Measurements from ENCODE around the gene ERCC2. TPM values are rescaled to one million over a fixed set of nuclear protein-coding genes. Genes with fewer than 3 reads are reported as not detected.

Gene ERCC2
- total RNA-seq, 2 experiments from 2014 or later, result 26.1 to 26.8 TPM

DNA sequence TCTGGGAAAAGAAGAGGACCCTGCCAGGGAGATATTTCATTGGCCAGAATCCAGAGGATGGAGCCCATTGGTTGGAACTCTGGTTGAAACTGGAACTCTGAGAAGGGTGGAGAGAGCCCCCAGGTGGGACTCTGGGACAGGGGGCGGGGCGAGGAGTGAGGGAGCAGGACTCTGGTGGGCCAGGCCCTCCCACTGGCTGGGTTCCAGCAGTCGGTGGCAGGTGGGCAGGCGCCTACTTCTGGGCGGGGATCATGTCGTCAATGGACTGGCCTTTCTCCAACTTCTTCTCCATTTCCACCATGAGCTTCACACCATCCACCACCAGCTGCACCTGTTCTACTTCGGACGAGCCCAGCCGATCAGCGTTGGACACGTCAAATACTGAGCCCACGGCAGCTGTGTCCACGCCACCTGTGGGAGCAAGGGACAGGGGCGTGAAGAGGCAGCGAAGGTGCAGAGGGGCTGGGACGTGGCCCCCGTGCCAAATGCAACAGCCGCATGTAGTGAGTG lies 63.8 kb downstream of the ERCC2 start:
- H3K9me3 Mint-ChIP-seq (ENCODE audit: low read depth), result no peaks in the 10 kb centered on the region
- H3K36me3 Mint-ChIP-seq, result no peaks in the 10 kb centered on the region
- no peak overlapping the region for H3K4me3 Mint-ChIP-seq
- no peaks in the 10 kb centered on the region for H3K4me1 Mint-ChIP-seq
- no peak overlapping the region for H3K27ac Mint-ChIP-seq
- no peaks in the 10 kb centered on the region for H3K27me3 Mint-ChIP-seq
- ATAC-seq (no peak), DNase-seq (no peak)
- CTCF ChIA-PET, result interaction anchor here (0.6 kb wide), 1 partner anchor 50 kb away, joined by 3 read pairs; no protein-coding TSS in a partner anchor

DNA sequence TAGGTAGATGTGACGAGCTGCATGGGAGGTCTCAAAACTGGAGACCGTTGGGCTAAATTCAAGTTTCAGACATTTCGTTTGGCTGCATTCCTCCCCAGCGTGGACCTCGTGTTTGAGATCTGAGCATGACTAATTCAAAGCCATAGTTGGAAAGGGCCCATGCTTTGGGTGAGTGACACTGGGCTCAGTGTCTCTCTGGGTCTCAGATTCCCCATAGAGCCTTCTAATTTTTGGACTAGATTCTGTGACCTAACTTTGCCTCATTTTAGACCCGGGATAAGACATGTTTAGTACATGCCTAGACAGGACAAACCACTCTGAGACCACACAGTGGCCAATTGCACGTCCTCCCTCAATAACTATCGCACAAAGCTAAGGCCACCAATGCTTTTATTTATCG lies 64.3 kb downstream of the ERCC2 start:
- Mint-ChIP-seq H3K9me3 (ENCODE audit: low read depth) (no peaks in the 10 kb centered on the region), H3K27ac (no peak overlapping the region), H3K4me3 (no peak overlapping the region), H3K27me3 (no peaks in the 10 kb centered on the region), H3K36me3 (no peaks in the 10 kb centered on the region), H3K4me1 (no peaks in the 10 kb centered on the region)
- DNase-seq (no peak), ATAC-seq (no peak)
- CTCF ChIA-PET, result no interaction called here

DNA sequence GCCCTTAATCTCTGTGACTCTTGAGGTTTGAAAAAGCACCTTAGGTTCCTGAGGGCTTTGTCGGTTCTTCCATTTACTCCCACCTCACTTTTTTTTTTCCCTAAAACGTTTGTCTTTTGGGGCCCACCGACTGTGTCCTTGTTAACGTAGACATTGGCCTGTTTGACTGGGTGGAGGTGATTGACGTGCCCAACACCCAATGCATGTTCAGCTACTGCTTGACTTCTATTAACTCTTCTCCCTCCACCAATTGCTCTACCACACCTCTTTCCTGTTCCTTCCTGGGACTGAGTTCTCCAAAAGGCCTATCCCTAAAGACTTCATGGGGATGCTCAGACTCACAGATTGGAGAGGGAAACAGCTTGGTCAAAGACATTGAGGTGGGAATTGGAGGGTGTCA lies 65.0 kb downstream of the ERCC2 start:
- no peak overlapping the region for H3K27ac Mint-ChIP-seq
- no peaks in the 10 kb centered on the region for H3K36me3 Mint-ChIP-seq
- no peaks in the 10 kb centered on the region for H3K9me3 Mint-ChIP-seq (ENCODE audit: low read depth)
- CTCF ChIA-PET, result no interaction called here
- no peaks in the 10 kb centered on the region for H3K4me1 Mint-ChIP-seq
- no peak for DNase-seq
- ATAC-seq, result no peak
- H3K27me3 Mint-ChIP-seq, result no peaks in the 10 kb centered on the region
- H3K4me3 Mint-ChIP-seq, result no peak overlapping the region

- CTCF ChIA-PET, result no interaction called here
- Mint-ChIP-seq H3K27ac (no peak overlapping the region), H3K4me3 (no peak overlapping the region), H3K9me3 (ENCODE audit: low read depth) (no peaks in the 10 kb centered on the region), H3K27me3 (no peaks in the 10 kb centered on the region), H3K4me1 (no peaks in the 10 kb centered on the region), H3K36me3 (no peaks in the 10 kb centered on the region)
- no peak for DNase-seq
- no peak for ATAC-seq
These were observed 65.4 kb downstream of the ERCC2 start for GRCh38 chr19:45305007-45305406.

DNA sequence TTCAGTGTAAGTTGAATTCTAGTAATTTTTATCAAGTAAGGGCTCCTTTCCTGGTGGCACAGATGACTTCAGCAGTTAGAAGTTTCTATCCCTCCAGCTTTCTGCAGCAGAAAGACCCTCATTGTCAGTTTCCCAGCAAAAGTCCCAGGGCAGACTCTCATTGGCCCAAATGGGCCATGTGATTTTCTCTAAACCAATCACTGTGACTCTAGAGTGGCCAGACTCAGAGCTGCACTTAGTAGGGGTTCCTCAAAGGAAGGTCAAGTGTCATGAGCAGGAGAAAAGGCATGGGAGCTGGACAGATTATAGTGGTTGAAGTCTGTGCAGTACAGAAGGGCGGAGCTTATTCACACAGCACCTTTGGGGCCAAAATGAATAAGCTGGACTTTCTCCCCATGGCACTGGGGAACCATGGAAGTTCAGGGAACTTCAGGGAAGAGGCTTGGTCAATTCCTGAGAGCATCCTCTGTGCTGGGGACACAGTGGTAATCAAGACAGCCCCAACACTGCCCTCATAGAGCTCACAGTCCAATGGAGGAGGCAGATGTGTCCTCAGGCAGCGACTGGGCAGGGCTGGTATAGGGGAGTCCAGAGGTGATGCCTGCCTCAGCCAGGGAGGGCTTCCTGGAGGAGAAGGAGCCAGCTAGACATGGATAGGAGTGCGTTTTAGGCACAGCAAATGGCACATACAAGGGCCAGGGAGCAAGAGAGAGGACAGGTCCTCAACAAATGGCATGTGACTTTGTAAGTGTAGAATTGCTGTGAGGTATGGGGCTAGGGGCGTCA lies 66.0 kb downstream of the ERCC2 start:
- no peak overlapping the region for H3K27ac Mint-ChIP-seq
- DNase-seq (no peak), ATAC-seq (no peak)
- CTCF ChIA-PET, result no interaction called here
- H3K36me3 Mint-ChIP-seq, result peaks cover 1% of the 10 kb centered on the region
- no peak overlapping the region for H3K4me3 Mint-ChIP-seq
- no peaks in the 10 kb centered on the region for H3K27me3 Mint-ChIP-seq
- H3K4me1 Mint-ChIP-seq, result no peaks in the 10 kb centered on the region
- H3K9me3 Mint-ChIP-seq (ENCODE audit: low read depth), result no peaks in the 10 kb centered on the region

GRCh38 chr19:45303269-45304060 lies 66.9 kb downstream of the ERCC2 start:
- CTCF ChIA-PET, result no interaction called here
- no peaks in the 10 kb centered on the region for H3K27me3 Mint-ChIP-seq
- no peak for ATAC-seq
- no peaks in the 10 kb centered on the region for H3K4me1 Mint-ChIP-seq
- DNase-seq, result no peak
- H3K27ac Mint-ChIP-seq, result no peak overlapping the region
- H3K36me3 Mint-ChIP-seq, result peaks cover 1% of the 10 kb centered on the region
- no peak overlapping the region for H3K4me3 Mint-ChIP-seq
- H3K9me3 Mint-ChIP-seq (ENCODE audit: low read depth), result no peaks in the 10 kb centered on the region

GRCh38 chr19:45302416-45302815 lies 68.0 kb downstream of the ERCC2 start:
- H3K27ac Mint-ChIP-seq, result no peak overlapping the region
- DNase-seq, result no peak
- CTCF ChIA-PET, result no interaction called here
- no peaks in the 10 kb centered on the region for H3K4me1 Mint-ChIP-seq
- H3K27me3 Mint-ChIP-seq, result no peaks in the 10 kb centered on the region
- no peaks in the 10 kb centered on the region for H3K9me3 Mint-ChIP-seq (ENCODE audit: low read depth)
- no peak for ATAC-seq
- H3K4me3 Mint-ChIP-seq, result no peak overlapping the region
- H3K36me3 Mint-ChIP-seq, result peaks cover 1% of the 10 kb centered on the region

Other genes with a start within 250 kb of the ERCC2 start
- under 1 TPM; 0.14 to 0.18 TPM for gene NKPD1, start 209.6 kb downstream of the ERCC2 start, total RNA-seq
- 10 to 100 TPM; 50.3 to 50.6 TPM for gene TRAPPC6A, start 192.3 kb downstream of the ERCC2 start, total RNA-seq
- 10 to 100 TPM; 15.7 to 17.6 TPM for gene BLOC1S3, start 191.8 kb downstream of the ERCC2 start, total RNA-seq
- not detected for gene EXOC3L2, start 125.2 kb downstream of the ERCC2 start, total RNA-seq
- gene MARK4, start 119.3 kb downstream of the ERCC2 start, total RNA-seq, result 10 to 100 TPM; 25.9 to 29.4 TPM
- not detected for gene CKM, start 47.7 kb downstream of the ERCC2 start, total RNA-seq
- gene KLC3, start 29.8 kb downstream of the ERCC2 start, total RNA-seq, result not detected
- 10 to 100 TPM in 1 of 2 experiments, 1 to 10 TPM in 1; 6.4 to 11.7 TPM for gene PPP1R13L, start 34.5 kb upstream of the ERCC2 start, total RNA-seq
- 10 to 100 TPM in 1 of 2 experiments, 1 to 10 TPM in 1; 8.9 to 12.2 TPM for gene POLR1G, start 36.1 kb upstream of the ERCC2 start, total RNA-seq
- 10 to 100 TPM; 62.5 to 73.4 TPM for gene ERCC1, start 53.3 kb upstream of the ERCC2 start, total RNA-seq
- gene FOSB, start 97.4 kb upstream of the ERCC2 start, total RNA-seq, result 10 to 100 TPM in 1 of 2 experiments, 1 to 10 TPM in 1; 5.6 to 98.6 TPM
- 1 to 10 TPM; 3.1 to 4.3 TPM for gene RTN2, start 126.5 kb upstream of the ERCC2 start, total RNA-seq
- 1 to 10 TPM; 4.3 to 4.5 TPM for gene PPM1N, start 127.9 kb upstream of the ERCC2 start, total RNA-seq
- 100 to 1,000 TPM; 223 to 308 TPM for gene VASP, start 136.9 kb upstream of the ERCC2 start, total RNA-seq
- gene OPA3, start 214.2 kb upstream of the ERCC2 start, total RNA-seq, result 10 to 100 TPM; 13.4 to 16.7 TPM
- gene GPR4, start 231.6 kb upstream of the ERCC2 start, total RNA-seq, result not detected